DMS153 treated with DMSO at 0.1 percent for 48 hours (cell line): ENCODE measurements around the gene FAM171A1.
"Not testable (repeated sequence)": the region's sequence is repeated elsewhere in the genome, so short reads cannot be mapped to it uniquely, and the experiment has no call there.

ENCODE experiments used
- DNase-seq: peaks from one replicate; lab custom pipeline; 2025; ENCODE audit not compliant: unreplicated experiment; lab: John Stamatoyannopoulos, UW

FAM171A1 gene

DNA sequence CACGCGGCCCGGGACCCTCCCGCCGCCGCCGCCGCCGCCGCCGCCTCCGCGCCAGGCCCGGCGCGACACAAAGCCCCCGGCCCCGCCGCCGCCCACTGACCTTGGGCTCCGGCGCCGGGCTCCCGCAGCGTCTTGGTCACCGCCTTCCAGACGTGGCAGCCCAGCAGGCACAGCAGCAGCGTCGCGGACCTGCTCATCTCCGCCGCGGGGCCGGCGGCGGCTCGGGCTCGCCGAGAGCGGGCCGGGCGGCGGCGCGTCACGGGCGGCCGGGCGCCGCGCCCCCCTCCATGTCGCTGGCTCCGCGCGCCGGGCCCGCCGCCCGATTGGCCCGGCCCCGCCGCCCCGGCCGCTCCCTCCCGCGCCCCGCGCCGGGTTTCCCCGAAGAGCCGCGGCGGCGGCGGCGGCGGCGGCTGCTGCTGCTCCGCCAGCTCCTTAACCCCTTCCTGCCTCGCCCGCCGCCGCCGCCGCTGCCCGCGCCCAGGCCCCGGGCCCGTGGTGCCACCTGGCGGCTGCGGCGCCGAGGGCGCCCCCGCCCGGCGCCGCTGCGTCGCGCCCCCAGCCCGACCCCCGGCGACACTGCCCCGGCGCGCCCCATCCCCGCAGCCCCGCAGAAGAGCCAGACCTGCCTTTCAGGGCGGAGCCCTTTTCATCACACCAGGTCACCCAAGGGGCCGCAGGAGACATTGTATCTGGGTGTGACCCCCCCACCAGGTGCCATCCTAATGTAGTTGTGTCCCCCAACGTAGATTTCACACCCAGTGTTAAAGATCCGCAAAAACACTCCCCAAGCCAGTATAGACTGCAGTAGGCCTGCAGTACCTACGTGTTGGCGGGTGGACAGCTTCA, at the start of gene FAM171A1:
FAM171A1 (minus strand) TSS at position 434 of the 846 bp plus-strand sequence; CDS start at position 197, 237 bp downstream.
- no peak for DNase-seq

GRCh38 chr10:15420858-15421257, 49.8 kb upstream of the FAM171A1 start:
- no peak for DNase-seq

GRCh38 chr10:15419279-15419874, 48.3 kb upstream of the FAM171A1 start:
- no peak for DNase-seq

GRCh38 chr10:15416034-15416433, 44.9 kb upstream of the FAM171A1 start:
- no peak for DNase-seq

GRCh38 chr10:15411010-15411409, 39.9 kb upstream of the FAM171A1 start:
- no peak for DNase-seq

- DNase-seq = not testable (repeated sequence)
These were observed 38.3 kb upstream of the FAM171A1 start for GRCh38 chr10:15409350-15409749.

- no peak for DNase-seq
These were observed 37.5 kb upstream of the FAM171A1 start for GRCh38 chr10:15408557-15408956.

DNA sequence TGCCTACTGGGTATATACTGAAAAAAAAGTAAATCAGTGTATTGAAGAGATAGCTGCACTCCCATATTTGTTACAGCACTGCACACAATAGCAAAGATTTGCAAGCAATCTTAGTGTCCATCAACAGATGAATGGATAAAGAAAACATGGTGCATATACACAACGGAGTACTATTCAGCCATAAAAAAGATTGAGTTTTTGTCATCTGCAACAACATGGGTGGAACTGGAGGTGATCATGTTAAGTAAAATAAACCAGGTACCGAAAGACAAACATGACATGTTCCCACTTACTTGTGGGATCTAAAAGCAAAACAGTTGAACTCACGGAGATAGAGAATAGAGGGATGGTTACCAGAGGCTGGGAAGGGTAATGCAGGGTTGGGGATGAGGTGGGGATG, 34.2 kb upstream of the FAM171A1 start:
- no peak for DNase-seq

DNA sequence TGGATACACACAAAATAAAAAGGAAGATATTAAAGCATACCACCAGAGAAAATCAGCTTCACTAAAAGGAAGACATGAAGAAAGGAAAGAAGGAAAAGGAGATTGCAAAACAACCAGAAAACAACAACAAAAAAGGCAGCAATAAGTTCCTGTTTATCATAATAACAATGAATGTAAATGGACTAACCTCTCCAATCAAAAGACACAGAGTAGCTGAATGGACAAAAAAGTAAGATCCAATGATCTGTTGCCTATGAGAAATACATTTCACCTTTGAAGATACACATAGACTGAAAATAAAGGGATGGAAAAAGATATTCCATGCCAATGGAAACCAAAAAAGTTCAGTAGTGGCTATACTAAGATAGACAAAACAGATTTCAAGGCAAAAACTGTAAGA, 30.3 kb upstream of the FAM171A1 start:
- DNase-seq = no peak

- not testable (repeated sequence) for DNase-seq
These were observed 29.4 kb upstream of the FAM171A1 start for GRCh38 chr10:15400461-15400860.

DNA sequence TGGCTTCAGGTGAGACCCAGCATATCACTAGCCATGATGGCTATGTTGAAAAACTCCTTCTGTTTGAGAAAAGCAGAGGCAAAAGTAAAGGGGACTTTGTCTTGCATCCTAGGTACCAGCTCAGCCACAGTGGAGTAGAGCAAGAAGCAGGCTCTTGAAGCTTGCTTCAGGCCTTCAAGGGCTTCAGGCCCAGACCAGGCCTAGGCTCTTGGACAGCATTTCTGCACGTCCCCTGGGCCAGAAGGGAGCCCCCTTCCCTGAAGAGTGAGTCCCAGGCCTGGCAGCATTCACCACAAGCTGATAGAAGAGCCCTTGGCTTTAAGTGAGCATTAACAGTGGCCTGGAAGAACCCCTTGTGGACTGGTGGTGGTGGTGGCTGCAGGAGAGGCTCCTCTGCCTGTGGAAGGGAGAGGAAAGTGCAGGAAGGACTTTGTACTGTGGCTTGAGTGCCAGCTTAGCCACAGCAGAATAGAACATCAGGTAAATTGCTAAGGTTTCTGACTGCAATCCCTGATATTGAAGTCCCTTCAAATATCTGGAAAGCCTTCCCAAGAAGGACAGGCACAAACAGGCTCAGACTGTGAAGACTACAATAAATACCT, 28.1 kb upstream of the FAM171A1 start:
- no peak for DNase-seq

GRCh38 chr10:15395935-15396334, 24.8 kb upstream of the FAM171A1 start:
- no peak for DNase-seq

- DNase-seq = no peak
These were observed 22.2 kb upstream of the FAM171A1 start for GRCh38 chr10:15393139-15393825.

- DNase-seq = no peak
These were observed 20.4 kb upstream of the FAM171A1 start for GRCh38 chr10:15391491-15391890.

GRCh38 chr10:15388172-15388571, 17.1 kb upstream of the FAM171A1 start:
- DNase-seq = not testable (repeated sequence)

DNA sequence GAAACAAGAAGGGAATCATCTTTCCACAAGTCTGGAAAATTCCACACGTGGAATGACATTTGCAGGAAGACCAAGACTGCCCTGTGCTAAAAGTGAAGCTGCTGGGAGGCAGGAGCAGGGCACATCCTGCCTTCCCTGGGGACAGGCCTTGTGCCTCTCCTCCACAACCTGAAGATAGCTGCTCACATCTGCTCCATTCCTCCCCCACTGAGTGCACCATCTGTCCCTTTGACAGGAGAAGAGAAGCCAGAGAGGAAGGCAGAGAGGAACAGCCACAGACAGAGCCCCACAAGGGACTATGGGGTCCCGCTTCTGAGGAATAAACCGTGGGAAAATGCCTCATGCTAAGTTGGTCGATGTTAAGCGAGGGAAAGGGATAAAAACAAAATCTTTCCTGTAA, 15.9 kb upstream of the FAM171A1 start:
- no peak for DNase-seq

DNA sequence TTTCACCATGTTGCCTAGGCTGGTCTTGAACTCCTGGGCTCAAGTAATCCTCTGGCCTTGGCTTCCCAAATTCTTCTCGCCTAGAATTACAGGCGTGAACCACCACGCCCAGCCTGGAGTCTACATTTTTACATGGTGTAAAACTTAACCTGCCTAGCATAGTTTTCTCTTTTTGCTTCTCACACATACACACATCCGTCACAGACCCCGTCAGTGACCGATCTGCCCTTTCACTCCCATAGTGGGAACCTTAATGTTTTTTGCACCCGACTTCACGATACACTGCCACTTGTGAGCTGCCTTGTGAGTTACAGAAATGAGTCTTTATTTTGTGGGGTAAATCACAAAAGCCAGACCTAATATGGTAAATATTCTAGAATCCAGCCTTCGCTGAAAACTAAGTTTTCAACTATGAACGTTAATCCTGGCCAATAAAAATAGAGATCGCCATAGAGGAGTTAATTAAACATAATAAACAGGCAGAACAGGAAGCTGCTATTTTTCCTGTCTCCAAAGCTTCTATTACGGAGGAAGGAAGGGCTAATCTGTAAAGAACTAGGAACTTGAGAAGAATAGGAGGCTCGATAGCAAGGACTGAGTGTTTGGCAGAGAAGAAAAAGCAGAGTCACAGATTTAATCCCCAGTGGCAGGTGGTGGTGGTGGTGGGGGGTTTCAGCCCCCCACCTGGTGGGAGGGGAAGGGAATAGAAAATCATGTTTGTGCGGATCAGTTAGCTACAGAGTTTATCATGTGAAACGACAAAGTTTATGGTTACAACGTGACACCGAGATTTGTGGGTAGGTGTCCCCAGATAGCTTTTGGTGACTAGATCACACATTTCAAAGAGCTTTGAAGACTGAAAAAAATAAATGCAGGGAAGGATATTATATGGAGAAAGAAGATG, 14.7 kb upstream of the FAM171A1 start:
- no peak for DNase-seq

DNA sequence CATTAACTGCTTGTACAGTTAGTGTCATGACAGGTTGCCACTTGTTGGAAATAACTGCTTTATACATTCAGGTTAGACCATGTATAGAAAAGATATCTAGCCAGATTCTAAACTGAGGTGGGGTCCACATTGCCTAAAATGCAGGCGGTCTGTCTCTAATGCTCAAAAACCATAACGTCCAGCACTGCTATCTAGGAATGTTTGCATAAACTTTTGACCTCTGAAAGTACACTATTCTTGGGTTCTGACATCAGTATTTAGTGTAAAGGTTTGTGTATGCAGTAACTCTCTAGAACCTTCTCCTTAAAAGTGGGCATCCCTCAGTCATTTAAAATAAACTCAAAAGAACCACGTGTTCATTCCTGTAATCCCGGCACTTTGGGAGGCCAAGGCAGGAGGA, 10.3 kb upstream of the FAM171A1 start:
- no peak for DNase-seq

DNA sequence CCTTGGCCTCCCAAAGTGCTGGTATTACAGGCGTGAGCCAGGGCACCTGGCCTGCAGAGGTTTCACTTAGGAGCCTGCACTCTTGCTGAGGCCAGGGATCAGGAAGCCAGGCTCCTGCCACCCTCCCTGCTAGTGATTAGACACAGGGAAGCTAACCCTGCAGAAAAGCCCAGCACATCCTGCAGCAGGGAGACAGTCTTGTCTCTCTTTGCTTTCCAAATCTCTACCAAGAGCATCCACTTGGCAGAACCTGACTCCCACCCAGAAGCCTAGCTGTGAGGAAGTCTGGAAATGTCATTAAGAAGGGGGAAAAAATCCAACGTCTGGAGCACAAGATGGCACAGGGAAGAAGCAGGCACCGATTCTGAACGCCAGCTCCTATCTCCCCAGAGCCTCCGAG, 8.0 kb upstream of the FAM171A1 start:
- no peak for DNase-seq

- DNase-seq = no peak
These were observed 7.5 kb upstream of the FAM171A1 start for GRCh38 chr10:15378569-15378968.

- DNase-seq = no peak
These were observed 3.5 kb upstream of the FAM171A1 start for GRCh38 chr10:15374566-15374965.
